ENCODE measurements around the gene OXA1L. TPM values are rescaled to one million over a fixed set of nuclear protein-coding genes. Genes with fewer than 3 reads are reported as not detected.
"Not testable (repeated sequence)": the region's sequence is repeated elsewhere in the genome, so short reads cannot be mapped to it uniquely, and the experiment has no call there.

OXA1L gene
- total and polyA plus RNA-seq, 2 donors from 2014 or later: 80.8 to 101 TPM

DNA sequence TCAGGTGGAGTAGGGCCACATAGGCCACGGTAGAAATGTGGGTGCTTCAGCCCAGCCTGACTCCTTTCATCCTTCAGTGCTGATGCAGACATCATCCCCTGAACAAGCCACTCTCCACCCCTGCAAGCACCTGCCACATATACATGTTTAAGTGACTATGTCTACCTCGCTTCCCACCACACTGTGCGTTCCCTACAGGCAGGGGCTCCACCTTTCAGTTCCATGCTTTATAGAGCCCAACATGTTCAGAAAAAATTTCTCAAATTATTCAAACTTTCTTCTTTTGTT lies 37.1 kb downstream of the OXA1L start:
- no peak for DNase-seq
- no peak for FAIRE-seq

GRCh38 chr14:22805235-22805634 lies 38.7 kb downstream of the OXA1L start:
- FAIRE-seq; DNase-seq; H3K4me1 ChIP-seq (ENCODE audit: control insufficient read depth in 2 of 3, insufficient read depth in 2 of 3, low read depth in 1 of 3, low read length in 3 of 3); H3K4me3 ChIP-seq (ENCODE audit: low read length in 3 of 3); H3K27me3 ChIP-seq (ENCODE audit: control insufficient read depth, insufficient read depth, low read length); H3K27ac ChIP-seq (ENCODE audit: low read depth in 2 of 2, low read length in 2 of 2); H3K36me3 ChIP-seq (ENCODE audit: control insufficient read depth in 2 of 3, insufficient read depth in 3 of 3, low read length in 3 of 3); intact Hi-C loops (cut with DNase I); H3K9me3 ChIP-seq (ENCODE audit: control insufficient read depth in 2 of 3, insufficient read depth in 1 of 3, low read length in 3 of 3); H3K9ac ChIP-seq (ENCODE audit: low read length in 3 of 3): not testable (repeated sequence)

More for the DNA sequence above, 37.1 kb downstream of the OXA1L start:
- Histone ChIP-seq H3K4me1 (ENCODE audit: control insufficient read depth in 2 of 3, insufficient read depth in 2 of 3, low read depth in 1 of 3, low read length in 3 of 3) (peaks cover 0 to 10% (median 8%) of the 10 kb centered on the region in 3 donors), H3K27ac (ENCODE audit: low read depth in 2 of 2, low read length in 2 of 2) (no peak overlapping the region), H3K9ac (ENCODE audit: low read length in 3 of 3) (no peak overlapping the region), H3K4me3 (ENCODE audit: low read length in 3 of 3) (no peak overlapping the region), H3K36me3 (ENCODE audit: control insufficient read depth in 2 of 3, insufficient read depth in 3 of 3, low read length in 3 of 3) (no peaks in the 10 kb centered on the region), H3K27me3 (ENCODE audit: control insufficient read depth, insufficient read depth, low read length) (no peaks in the 10 kb centered on the region), H3K9me3 (ENCODE audit: control insufficient read depth in 2 of 3, insufficient read depth in 1 of 3, low read length in 3 of 3) (no peaks in the 10 kb centered on the region)
- intact Hi-C loops (cut with DNase I): no loop called here
- TF ChIP-seq, protein P1, sequence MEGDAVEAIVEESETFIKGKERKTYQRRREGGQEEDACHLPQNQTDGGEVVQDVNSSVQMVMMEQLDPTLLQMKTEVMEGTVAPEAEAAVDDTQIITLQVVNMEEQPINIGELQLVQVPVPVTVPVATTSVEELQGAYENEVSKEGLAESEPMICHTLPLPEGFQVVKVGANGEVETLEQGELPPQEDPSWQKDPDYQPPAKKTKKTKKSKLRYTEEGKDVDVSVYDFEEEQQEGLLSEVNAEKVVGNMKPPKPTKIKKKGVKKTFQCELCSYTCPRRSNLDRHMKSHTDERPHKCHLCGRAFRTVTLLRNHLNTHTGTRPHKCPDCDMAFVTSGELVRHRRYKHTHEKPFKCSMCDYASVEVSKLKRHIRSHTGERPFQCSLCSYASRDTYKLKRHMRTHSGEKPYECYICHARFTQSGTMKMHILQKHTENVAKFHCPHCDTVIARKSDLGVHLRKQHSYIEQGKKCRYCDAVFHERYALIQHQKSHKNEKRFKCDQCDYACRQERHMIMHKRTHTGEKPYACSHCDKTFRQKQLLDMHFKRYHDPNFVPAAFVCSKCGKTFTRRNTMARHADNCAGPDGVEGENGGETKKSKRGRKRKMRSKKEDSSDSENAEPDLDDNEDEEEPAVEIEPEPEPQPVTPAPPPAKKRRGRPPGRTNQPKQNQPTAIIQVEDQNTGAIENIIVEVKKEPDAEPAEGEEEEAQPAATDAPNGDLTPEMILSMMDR (IDR thresholded peaks at IDR 0.05; ENCODE audit: borderline replicate concordance, extremely low read depth, insufficient read depth): no peak

GRCh38 chr14:22807432-22808087 lies 41.1 kb downstream of the OXA1L start:
- Histone ChIP-seq H3K9ac (ENCODE audit: low read length in 3 of 3) (peak overlapping the region in 1 of 3 donors; percentile 19), H3K4me1 (ENCODE audit: control insufficient read depth in 2 of 3, insufficient read depth in 2 of 3, low read depth in 1 of 3, low read length in 3 of 3) (peaks cover 0 to 4% (median 0%) of the 10 kb centered on the region in 3 donors), H3K9me3 (ENCODE audit: control insufficient read depth in 2 of 3, insufficient read depth in 1 of 3, low read length in 3 of 3) (no peaks in the 10 kb centered on the region), H3K27me3 (ENCODE audit: control insufficient read depth, insufficient read depth, low read length) (no peaks in the 10 kb centered on the region), H3K27ac (ENCODE audit: low read depth in 2 of 2, low read length in 2 of 2) (peak overlapping the region; percentile 69 to 76), H3K4me3 (ENCODE audit: low read length in 3 of 3) (peak overlapping the region in 2 of 3 donors; percentile 32 to 38), H3K36me3 (ENCODE audit: control insufficient read depth in 2 of 3, insufficient read depth in 3 of 3, low read length in 3 of 3) (no peaks in the 10 kb centered on the region)
- intact Hi-C loops (cut with DNase I): no loop called here
- TF ChIP-seq, protein P1 (IDR thresholded peaks at IDR 0.05; ENCODE audit: borderline replicate concordance, extremely low read depth, insufficient read depth): no peak
- DNase-seq: no peak
- FAIRE-seq: no peak

- H3K27ac ChIP-seq (ENCODE audit: low read depth in 2 of 2, low read length in 2 of 2): peak overlapping the region; percentile 40 to 76
- H3K4me3 ChIP-seq (ENCODE audit: low read length in 3 of 3): peak overlapping the region in 1 of 3 donors; percentile 25
- H3K9ac ChIP-seq (ENCODE audit: low read length in 3 of 3): no peak overlapping the region
- DNase-seq (no peak), FAIRE-seq (no peak)
- TF ChIP-seq, protein P1 (IDR thresholded peaks at IDR 0.05; ENCODE audit: borderline replicate concordance, extremely low read depth, insufficient read depth): no peak
- no peaks in the 10 kb centered on the region for H3K27me3 ChIP-seq (ENCODE audit: control insufficient read depth, insufficient read depth, low read length)
- H3K9me3 ChIP-seq (ENCODE audit: control insufficient read depth in 2 of 3, insufficient read depth in 1 of 3, low read length in 3 of 3): no peaks in the 10 kb centered on the region
- H3K4me1 ChIP-seq (ENCODE audit: control insufficient read depth in 2 of 3, insufficient read depth in 2 of 3, low read depth in 1 of 3, low read length in 3 of 3): peaks cover 0 to 1% (median 0%) of the 10 kb centered on the region in 3 donors
- intact Hi-C loops (cut with DNase I): no loop called here
- no peaks in the 10 kb centered on the region for H3K36me3 ChIP-seq (ENCODE audit: control insufficient read depth in 2 of 3, insufficient read depth in 3 of 3, low read length in 3 of 3)
Observed at GRCh38 chr14:22808388-22809209, 42.1 kb downstream of the OXA1L start.

Measured in kidney (tissue), 14 donors.